Measurements from ENCODE around the gene ATP6V0A4.
"Not testable (repeated sequence)": the region's sequence is repeated elsewhere in the genome, so short reads cannot be mapped to it uniquely, and the experiment has no call there.

Gene ATP6V0A4

DNA sequence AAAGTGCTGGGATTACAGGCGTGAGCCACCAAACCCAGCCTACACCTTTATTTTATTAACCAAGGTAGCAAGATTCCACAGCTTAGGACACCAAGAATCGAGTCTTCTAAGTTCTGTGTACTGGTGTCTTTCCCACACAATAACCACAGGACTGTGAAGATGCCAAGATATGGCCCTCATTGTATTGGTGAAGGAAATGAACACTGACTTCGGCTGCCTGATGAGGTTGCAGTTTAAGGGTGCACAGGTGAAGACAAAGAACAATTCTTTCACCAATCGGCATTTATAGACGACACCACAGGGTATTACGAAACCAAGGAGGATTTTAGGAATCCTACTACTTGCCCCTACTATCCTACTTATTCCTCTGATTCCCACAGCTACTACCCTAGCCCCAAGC, 49.3 kb downstream of the ATP6V0A4 start:
- H3K36me3 ChIP-seq (ENCODE audit: insufficient read depth, low read length), result no peaks in the 10 kb centered on the region
- no peak overlapping the region for H3K27ac ChIP-seq (ENCODE audit: low read depth, low read length)
- H3K4me1 ChIP-seq (ENCODE audit: insufficient read depth, low read length), result no peaks in the 10 kb centered on the region
- H3K9me3 ChIP-seq (ENCODE audit: low read length), result no peaks in the 10 kb centered on the region
- no peak overlapping the region for H3K4me3 ChIP-seq (ENCODE audit: low read depth in 1 of 2, low read length in 2 of 2)
- no peak overlapping the region for H3K9ac ChIP-seq (ENCODE audit: low read length)
- H3K27me3 ChIP-seq (ENCODE audit: control insufficient read depth in 1 of 2, insufficient read depth in 2 of 2, low read length in 2 of 2), result no peaks in the 10 kb centered on the region

DNA sequence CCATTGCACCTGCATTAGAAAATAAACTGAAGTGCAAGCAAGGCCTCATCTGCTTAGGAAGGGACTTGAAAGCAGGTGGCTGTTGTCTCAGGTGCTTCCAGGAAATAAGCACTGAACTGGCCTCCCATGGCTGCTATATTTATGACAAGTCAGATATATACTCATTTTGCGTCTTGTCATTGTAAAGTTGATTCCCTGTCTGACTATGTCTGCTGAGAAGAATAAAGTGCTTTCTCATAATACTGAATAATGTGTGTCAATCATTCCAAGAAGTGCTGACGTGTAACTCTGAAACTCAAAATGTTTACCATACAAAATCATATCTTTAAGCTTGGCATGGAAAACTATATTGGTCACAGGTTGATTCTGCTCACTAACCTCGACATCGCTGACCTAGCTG, 51.9 kb downstream of the ATP6V0A4 start:
- Histone ChIP-seq H3K4me3 (ENCODE audit: low read depth in 1 of 2, low read length in 2 of 2) (no peak overlapping the region), H3K36me3 (ENCODE audit: insufficient read depth, low read length) (no peaks in the 10 kb centered on the region), H3K27me3 (ENCODE audit: control insufficient read depth in 1 of 2, insufficient read depth in 2 of 2, low read length in 2 of 2) (no peaks in the 10 kb centered on the region), H3K9ac (ENCODE audit: low read length) (no peak overlapping the region), H3K27ac (ENCODE audit: low read depth, low read length) (no peak overlapping the region), H3K9me3 (ENCODE audit: low read length) (no peaks in the 10 kb centered on the region), H3K4me1 (ENCODE audit: insufficient read depth, low read length) (no peaks in the 10 kb centered on the region)

DNA sequence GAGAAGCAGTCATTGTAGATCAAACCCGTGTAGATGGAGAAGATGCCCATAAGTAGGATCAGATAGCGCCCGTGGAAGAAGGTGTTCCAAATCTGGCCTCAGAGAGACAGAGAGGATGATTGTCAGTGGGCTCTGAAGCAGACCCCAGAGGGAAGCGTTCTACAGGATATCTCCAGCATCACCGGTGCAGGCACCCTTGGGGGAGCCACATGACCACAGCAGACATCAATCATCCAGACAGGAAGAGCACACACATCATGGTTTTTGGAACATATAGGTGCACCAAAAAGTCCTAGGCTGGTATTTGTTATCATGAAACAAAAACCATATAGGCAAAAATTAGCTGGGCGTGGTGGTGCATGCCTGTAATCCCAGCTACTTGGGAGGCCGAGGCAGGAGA, 52.8 kb downstream of the ATP6V0A4 start:
- Histone ChIP-seq H3K27me3 (ENCODE audit: control insufficient read depth in 1 of 2, insufficient read depth in 2 of 2, low read length in 2 of 2) (no peaks in the 10 kb centered on the region), H3K27ac (ENCODE audit: low read depth, low read length) (no peak overlapping the region), H3K36me3 (ENCODE audit: insufficient read depth, low read length) (no peaks in the 10 kb centered on the region), H3K9me3 (ENCODE audit: low read length) (no peaks in the 10 kb centered on the region), H3K4me3 (ENCODE audit: low read depth in 1 of 2, low read length in 2 of 2) (no peak overlapping the region), H3K4me1 (ENCODE audit: insufficient read depth, low read length) (no peaks in the 10 kb centered on the region), H3K9ac (ENCODE audit: low read length) (no peak overlapping the region)

DNA sequence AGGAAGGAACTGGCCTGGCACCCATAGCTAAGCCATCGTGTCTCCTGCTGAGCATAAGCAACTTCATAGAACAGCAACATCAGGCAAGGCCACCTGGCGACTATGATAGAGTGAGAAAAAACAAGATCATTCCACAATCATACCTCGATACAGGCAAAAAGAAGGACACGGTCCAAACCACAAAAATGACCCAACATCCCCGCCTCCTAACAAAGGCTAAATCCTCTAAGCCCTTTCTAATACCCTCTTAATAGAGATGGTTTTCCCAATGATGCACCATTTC, 56.6 kb downstream of the ATP6V0A4 start:
- Histone ChIP-seq H3K4me3 (ENCODE audit: low read depth in 1 of 2, low read length in 2 of 2) (no peak overlapping the region), H3K27ac (ENCODE audit: low read depth, low read length) (no peak overlapping the region), H3K9ac (ENCODE audit: low read length) (no peak overlapping the region), H3K27me3 (ENCODE audit: control insufficient read depth in 1 of 2, insufficient read depth in 2 of 2, low read length in 2 of 2) (no peaks in the 10 kb centered on the region), H3K36me3 (ENCODE audit: insufficient read depth, low read length) (no peaks in the 10 kb centered on the region), H3K4me1 (ENCODE audit: insufficient read depth, low read length) (no peaks in the 10 kb centered on the region), H3K9me3 (ENCODE audit: low read length) (no peaks in the 10 kb centered on the region)

DNA sequence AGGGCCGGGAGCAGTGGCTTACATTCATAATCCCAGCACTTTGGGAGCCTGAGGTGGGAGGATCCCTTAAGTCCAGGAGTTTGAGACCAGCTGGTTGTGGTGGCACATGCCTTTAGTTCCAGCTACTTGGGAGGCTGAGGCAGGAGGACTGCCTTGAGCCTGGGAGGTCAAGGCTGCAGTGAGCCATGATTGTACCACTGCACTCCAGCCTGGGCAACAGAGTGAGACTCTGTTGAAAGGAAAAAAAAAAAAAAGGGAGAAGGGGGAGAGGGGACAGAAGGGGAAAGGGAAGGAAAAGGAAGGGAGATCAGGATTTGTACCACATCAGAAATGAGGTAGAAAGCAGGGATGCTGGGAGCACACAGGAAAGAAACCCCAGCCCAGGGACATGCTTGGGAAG, 58.1 kb downstream of the ATP6V0A4 start:
- H3K4me3 ChIP-seq (ENCODE audit: low read depth in 1 of 2, low read length in 2 of 2), result no peak overlapping the region
- H3K36me3 ChIP-seq (ENCODE audit: insufficient read depth, low read length), result no peaks in the 10 kb centered on the region
- H3K9me3 ChIP-seq (ENCODE audit: low read length), result no peaks in the 10 kb centered on the region
- no peaks in the 10 kb centered on the region for H3K27me3 ChIP-seq (ENCODE audit: control insufficient read depth in 1 of 2, insufficient read depth in 2 of 2, low read length in 2 of 2)
- H3K4me1 ChIP-seq (ENCODE audit: insufficient read depth, low read length), result no peaks in the 10 kb centered on the region
- no peak overlapping the region for H3K9ac ChIP-seq (ENCODE audit: low read length)
- H3K27ac ChIP-seq (ENCODE audit: low read depth, low read length), result no peak overlapping the region

DNA sequence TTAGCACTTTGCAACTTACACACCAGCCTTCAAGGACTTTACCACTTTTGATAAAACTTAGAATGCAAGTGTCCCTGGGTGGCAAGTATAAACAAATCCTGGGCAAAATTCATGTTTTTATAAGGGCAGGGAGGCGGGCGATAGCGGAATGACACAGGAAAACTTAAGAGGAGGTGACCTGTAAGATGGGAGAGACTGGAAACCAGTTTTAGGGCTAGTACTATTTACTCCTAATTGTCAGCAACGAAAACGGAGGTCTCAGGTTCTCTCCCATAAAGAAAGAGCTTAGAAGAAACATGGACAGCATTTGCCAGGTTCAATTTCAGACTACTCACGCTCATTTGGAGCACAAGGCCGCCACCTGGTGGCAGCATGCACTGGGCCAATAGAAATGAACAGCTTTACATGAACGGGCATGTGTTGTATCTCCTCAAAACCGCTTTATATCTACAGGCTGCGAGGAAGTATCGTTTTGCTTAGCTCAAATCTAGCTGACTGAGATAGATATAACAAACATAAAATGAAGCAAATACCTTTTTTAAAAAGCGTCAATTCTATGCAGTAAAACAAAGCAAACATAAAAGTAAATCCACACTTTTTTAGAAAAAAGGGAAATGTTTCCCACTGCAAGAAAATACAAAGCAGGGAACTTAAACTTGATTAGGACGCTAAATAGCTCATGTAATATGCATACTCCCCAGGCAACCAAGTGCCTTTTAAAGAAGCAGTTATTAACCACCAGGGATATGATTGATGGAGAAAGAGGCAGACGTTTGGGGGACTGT, 59.3 kb downstream of the ATP6V0A4 start:
- Histone ChIP-seq H3K4me3 (ENCODE audit: low read depth in 1 of 2, low read length in 2 of 2) (no peak overlapping the region), H3K9ac (ENCODE audit: low read length) (no peak overlapping the region), H3K27me3 (ENCODE audit: control insufficient read depth in 1 of 2, insufficient read depth in 2 of 2, low read length in 2 of 2) (no peaks in the 10 kb centered on the region), H3K36me3 (ENCODE audit: insufficient read depth, low read length) (no peaks in the 10 kb centered on the region), H3K9me3 (ENCODE audit: low read length) (no peaks in the 10 kb centered on the region), H3K4me1 (ENCODE audit: insufficient read depth, low read length) (no peaks in the 10 kb centered on the region), H3K27ac (ENCODE audit: low read depth, low read length) (no peak overlapping the region)

DNA sequence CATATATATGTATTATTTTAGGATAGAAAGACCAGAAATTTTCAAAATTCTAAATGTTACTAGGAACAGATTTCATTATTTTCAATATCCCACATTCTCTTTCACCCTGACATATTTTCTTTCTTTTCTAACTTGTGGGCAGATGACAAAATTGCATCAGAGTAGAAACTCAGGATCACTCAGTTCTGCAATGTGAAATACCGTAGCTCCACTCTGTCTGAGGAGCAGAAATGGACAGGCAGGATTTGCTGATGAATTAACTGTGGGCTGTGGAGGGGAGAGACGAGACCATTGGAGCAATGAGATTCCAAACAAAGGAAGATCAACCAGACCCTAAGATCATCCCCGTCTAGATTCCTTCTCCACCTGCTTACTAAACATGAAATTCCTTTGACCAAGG, 59.9 kb downstream of the ATP6V0A4 start:
- Histone ChIP-seq H3K9me3 (ENCODE audit: low read length) (no peaks in the 10 kb centered on the region), H3K9ac (ENCODE audit: low read length) (no peak overlapping the region)

DNA sequence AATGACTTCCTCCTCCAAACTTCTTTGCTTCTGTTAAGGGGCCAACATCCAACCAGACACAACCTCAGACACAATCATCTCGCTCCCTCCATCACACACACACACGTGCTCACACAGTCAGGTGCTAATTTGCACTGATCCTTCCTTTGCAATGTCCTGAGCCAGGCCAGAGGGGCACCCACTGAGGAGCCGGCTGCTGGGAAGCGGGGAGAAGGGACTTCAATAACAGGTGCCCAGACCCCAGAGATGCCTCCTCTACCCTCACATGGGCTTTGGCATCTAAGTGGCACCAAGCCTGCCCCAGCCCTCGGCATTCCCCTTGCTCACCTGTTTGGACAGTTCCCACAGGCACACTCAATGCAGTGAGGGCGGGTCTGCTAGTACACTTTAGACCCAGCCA, 62.6 kb downstream of the ATP6V0A4 start:
- Histone ChIP-seq H3K27ac (ENCODE audit: low read depth, low read length) (no peak overlapping the region), H3K9ac (ENCODE audit: low read length) (no peak overlapping the region), H3K9me3 (ENCODE audit: low read length) (no peaks in the 10 kb centered on the region), H3K27me3 (ENCODE audit: control insufficient read depth in 1 of 2, insufficient read depth in 2 of 2, low read length in 2 of 2) (no peaks in the 10 kb centered on the region), H3K4me1 (ENCODE audit: insufficient read depth, low read length) (no peaks in the 10 kb centered on the region), H3K4me3 (ENCODE audit: low read depth in 1 of 2, low read length in 2 of 2) (no peak overlapping the region), H3K36me3 (ENCODE audit: insufficient read depth, low read length) (no peaks in the 10 kb centered on the region)

More for the DNA sequence above, 59.9 kb downstream of the ATP6V0A4 start:
- Histone ChIP-seq H3K4me3 (ENCODE audit: low read depth in 1 of 2, low read length in 2 of 2) (no peak overlapping the region), H3K4me1 (ENCODE audit: insufficient read depth, low read length) (no peaks in the 10 kb centered on the region), H3K27me3 (ENCODE audit: control insufficient read depth in 1 of 2, insufficient read depth in 2 of 2, low read length in 2 of 2) (no peaks in the 10 kb centered on the region), H3K27ac (ENCODE audit: low read depth, low read length) (no peak overlapping the region), H3K36me3 (ENCODE audit: insufficient read depth, low read length) (no peaks in the 10 kb centered on the region)

DNA sequence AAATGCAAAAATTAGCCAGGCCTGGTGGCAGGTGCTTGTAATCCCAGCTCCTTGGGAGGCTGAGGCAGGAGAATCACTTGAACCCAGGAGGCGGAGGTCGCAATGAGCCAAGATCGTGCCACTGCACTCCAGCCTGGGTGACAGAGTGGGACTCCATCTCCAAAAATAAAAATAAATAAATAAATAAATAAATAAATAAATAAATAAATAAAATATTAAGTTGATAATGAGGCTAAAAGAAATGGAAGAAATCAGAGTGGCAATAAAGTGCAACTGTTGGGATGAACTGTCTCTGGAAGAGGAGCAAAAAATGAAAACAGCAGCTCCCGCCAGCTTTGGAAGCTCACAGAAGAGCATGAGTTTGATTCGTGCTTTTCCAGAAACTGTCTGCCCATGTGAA, 66.3 kb downstream of the ATP6V0A4 start:
- H3K4me3 ChIP-seq (ENCODE audit: low read depth in 1 of 2, low read length in 2 of 2); H3K9me3 ChIP-seq (ENCODE audit: low read length); H3K36me3 ChIP-seq (ENCODE audit: insufficient read depth, low read length); H3K9ac ChIP-seq (ENCODE audit: low read length); H3K4me1 ChIP-seq (ENCODE audit: insufficient read depth, low read length); H3K27me3 ChIP-seq (ENCODE audit: control insufficient read depth in 1 of 2, insufficient read depth in 2 of 2, low read length in 2 of 2); H3K27ac ChIP-seq (ENCODE audit: low read depth, low read length): not testable (repeated sequence)

DNA sequence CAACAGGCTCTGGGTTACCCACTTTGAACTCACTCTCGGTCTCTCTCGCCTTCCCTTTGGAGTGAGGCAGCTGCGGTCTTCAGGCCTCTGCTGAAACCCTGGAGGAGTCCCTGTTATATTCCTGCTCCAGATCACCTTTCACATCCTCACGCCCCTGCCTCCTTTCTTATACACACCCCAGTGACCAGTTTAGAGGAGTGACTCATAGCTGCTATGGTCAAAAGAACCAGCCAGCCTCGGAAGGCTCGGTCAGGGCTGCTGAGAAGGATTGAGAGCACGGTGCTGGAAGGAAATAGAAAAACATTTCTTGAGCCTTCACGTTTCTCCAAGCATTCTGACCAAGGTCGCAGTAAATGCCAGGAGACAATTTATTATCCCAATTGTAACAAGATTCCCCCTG, 68.6 kb downstream of the ATP6V0A4 start:
- no peak overlapping the region for H3K27ac ChIP-seq (ENCODE audit: low read depth, low read length)
- no peak overlapping the region for H3K4me3 ChIP-seq (ENCODE audit: low read depth in 1 of 2, low read length in 2 of 2)
- no peaks in the 10 kb centered on the region for H3K9me3 ChIP-seq (ENCODE audit: low read length)
- H3K4me1 ChIP-seq (ENCODE audit: insufficient read depth, low read length), result no peaks in the 10 kb centered on the region
- no peak overlapping the region for H3K9ac ChIP-seq (ENCODE audit: low read length)
- H3K36me3 ChIP-seq (ENCODE audit: insufficient read depth, low read length), result no peaks in the 10 kb centered on the region
- H3K27me3 ChIP-seq (ENCODE audit: control insufficient read depth in 1 of 2, insufficient read depth in 2 of 2, low read length in 2 of 2), result no peaks in the 10 kb centered on the region

DNA sequence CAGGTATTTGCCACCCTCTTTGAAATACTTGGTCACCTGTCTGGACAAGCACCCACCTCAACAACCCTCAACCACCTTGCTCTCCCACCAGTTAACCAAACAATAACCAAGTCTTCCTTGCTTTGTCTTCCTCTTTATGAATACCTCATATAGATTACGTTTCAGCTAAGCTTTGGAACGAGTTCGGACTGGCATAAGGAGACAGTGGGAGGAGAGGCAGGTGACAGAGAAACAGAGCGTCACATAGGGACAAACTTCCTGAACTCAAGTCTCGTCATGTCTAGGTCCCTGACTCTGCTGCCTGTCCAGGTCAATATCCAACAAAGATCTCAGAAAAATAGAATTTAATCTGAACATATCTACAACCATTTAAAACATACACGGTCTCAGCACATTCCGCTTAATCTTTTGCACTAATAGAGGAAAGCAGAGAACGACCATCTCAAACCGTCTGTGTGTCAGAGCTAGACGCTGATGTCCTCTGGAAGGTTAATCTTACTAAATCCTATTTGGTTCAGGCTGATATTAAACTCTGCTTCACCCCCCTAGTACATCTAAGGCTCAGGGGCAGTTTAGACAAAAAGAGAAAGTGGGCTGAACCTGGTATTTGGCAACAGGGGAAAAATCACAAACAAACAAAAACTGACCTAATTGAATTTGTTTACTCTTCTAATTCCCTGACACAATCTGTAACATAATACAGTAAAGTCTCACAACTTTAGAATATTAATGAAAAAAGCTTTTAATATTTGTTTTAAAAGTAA, 70.5 kb downstream of the ATP6V0A4 start:
- H3K4me1 ChIP-seq (ENCODE audit: insufficient read depth, low read length), result no peaks in the 10 kb centered on the region
- no peaks in the 10 kb centered on the region for H3K36me3 ChIP-seq (ENCODE audit: insufficient read depth, low read length)
- no peaks in the 10 kb centered on the region for H3K27me3 ChIP-seq (ENCODE audit: control insufficient read depth in 1 of 2, insufficient read depth in 2 of 2, low read length in 2 of 2)
- H3K9ac ChIP-seq (ENCODE audit: low read length), result no peak overlapping the region
- no peak overlapping the region for H3K27ac ChIP-seq (ENCODE audit: low read depth, low read length)
- no peak overlapping the region for H3K4me3 ChIP-seq (ENCODE audit: low read depth in 1 of 2, low read length in 2 of 2)
- no peaks in the 10 kb centered on the region for H3K9me3 ChIP-seq (ENCODE audit: low read length)

DNA sequence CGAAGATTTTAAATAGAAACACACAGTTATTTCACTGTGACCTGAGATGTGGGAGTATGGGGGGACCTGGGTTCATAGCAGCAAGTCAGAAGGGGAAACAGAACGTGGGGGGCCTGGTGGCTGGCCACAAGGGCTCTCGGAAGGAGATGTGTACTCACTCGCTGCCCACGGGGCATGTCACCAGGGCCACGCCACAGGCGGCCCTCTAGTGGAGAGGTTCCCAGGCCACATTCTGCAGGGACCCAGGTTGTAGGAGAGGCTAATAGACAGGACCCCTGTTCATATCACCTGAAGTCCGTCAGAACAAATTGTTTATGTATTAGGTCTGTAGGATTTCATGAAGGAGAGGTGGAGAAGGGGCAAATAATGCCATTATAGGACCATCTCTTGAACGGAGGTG, 71.7 kb downstream of the ATP6V0A4 start:
- Histone ChIP-seq H3K36me3 (ENCODE audit: insufficient read depth, low read length) (no peaks in the 10 kb centered on the region), H3K9ac (ENCODE audit: low read length) (no peak overlapping the region), H3K27me3 (ENCODE audit: control insufficient read depth in 1 of 2, insufficient read depth in 2 of 2, low read length in 2 of 2) (no peaks in the 10 kb centered on the region), H3K9me3 (ENCODE audit: low read length) (no peaks in the 10 kb centered on the region), H3K4me1 (ENCODE audit: insufficient read depth, low read length) (no peaks in the 10 kb centered on the region), H3K4me3 (ENCODE audit: low read depth in 1 of 2, low read length in 2 of 2) (no peak overlapping the region), H3K27ac (ENCODE audit: low read depth, low read length) (no peak overlapping the region)
